ENCODE measurements around the gene PPFIA1. TPM values are rescaled to one million over a fixed set of nuclear protein-coding genes. Genes with fewer than 3 reads are reported as not detected.
A peak's percentile ranks its signal among the peaks of the same experiment; 100 is the strongest.

The PPFIA1 gene
- total RNA-seq, result 10 to 100 TPM; 18.8 to 79.7 (median 39.1) TPM

DNA sequence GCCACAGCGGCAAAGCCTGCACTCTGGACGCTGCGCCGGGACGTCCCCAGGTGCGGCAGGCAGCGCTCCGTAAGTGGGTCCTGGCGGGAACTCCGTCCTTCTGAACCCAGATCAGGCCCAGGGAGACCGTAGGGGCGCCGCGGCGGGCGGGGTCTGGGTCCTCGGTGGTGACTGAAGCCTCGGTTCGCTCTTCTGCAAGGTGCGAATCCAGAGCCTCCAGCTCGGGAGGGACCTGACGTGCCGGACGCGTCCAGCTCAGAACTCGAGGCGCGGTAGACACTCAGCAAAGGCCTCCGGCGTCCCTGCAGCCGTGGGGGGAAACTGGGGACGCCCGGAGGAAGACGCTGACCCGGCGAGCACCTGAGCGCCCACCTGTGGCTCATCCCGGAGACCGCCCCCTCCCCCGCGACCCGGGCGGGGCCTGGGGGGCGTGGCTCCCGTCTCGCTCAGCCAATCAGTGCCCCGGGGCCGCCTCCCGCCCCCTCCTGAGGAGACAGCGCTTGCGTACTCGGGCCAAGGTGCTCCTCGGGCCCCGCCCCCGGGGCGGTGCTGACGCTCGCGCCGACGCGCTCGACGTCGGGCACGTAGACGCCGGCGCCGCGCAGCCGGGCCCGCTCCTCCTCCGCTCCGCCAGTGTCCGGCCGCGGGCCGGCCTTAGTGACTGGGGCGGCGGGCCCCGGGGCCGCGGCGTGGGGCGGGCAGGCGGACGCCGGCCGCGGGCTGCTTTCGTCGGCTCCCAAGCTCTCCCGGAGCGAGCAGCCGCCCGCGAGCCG, at the start of gene PPFIA1:
TSS of gene PPFIA1 (plus strand) at position 587 of the 773 bp plus-strand sequence. CDS start 1,483 bp downstream, outside the sequence.
- TF ChIP-seq, protein P1, sequence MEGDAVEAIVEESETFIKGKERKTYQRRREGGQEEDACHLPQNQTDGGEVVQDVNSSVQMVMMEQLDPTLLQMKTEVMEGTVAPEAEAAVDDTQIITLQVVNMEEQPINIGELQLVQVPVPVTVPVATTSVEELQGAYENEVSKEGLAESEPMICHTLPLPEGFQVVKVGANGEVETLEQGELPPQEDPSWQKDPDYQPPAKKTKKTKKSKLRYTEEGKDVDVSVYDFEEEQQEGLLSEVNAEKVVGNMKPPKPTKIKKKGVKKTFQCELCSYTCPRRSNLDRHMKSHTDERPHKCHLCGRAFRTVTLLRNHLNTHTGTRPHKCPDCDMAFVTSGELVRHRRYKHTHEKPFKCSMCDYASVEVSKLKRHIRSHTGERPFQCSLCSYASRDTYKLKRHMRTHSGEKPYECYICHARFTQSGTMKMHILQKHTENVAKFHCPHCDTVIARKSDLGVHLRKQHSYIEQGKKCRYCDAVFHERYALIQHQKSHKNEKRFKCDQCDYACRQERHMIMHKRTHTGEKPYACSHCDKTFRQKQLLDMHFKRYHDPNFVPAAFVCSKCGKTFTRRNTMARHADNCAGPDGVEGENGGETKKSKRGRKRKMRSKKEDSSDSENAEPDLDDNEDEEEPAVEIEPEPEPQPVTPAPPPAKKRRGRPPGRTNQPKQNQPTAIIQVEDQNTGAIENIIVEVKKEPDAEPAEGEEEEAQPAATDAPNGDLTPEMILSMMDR (IDR thresholded peaks at IDR 0.05), result no peak
- TF ChIP-seq POLR2A (IDR thresholded peaks at IDR 0.05), result peak; percentile 96 to 97
- H3K9me3 ChIP-seq, result no peaks in the 10 kb centered on the region
- H3K27me3 ChIP-seq, result no peaks in the 10 kb centered on the region
- peak within 1 kb of the TSS; percentile 64 to 97 for H3K4me3 ChIP-seq
- no peaks in the 10 kb centered on the region for H3K36me3 ChIP-seq
- H3K4me1 ChIP-seq, result no peaks in the 10 kb centered on the region
- peak; percentile 94 to 95 for DNase-seq
- peak within 1 kb of the TSS; percentile 74 to 77 for H3K27ac ChIP-seq
- intact Hi-C loops (cut with DNase I; ENCODE audit: low total_unique reads), result no loop called here

DNA sequence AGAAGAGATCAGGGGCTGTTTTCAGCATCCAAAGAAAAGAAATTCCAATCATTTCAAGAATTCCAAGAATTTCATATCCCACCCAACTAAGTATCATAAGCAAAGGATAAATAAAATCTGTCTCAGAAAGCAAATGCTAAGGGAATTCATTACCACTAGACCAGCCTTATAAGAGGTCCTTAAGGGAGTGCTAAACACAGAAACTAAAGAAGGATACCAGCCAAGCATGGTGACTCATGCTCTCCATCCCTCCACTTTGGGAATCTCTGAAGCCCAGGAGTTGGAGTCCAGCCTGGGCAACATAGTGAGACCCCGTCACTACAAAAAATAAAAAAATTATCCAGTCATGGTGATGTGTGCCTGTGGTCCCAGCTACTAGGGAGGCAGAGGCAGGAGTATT, 49.6 kb upstream of the PPFIA1 start:
- Histone ChIP-seq H3K36me3 (no peaks in the 10 kb centered on the region), H3K4me1 (no peaks in the 10 kb centered on the region), H3K4me3 (no peak overlapping the region), H3K9me3 (no peaks in the 10 kb centered on the region), H3K27ac (no peak overlapping the region), H3K27me3 (no peaks in the 10 kb centered on the region)
- TF ChIP-seq POLR2A (IDR thresholded peaks at IDR 0.05), result no peak
- TF ChIP-seq, protein P1 (IDR thresholded peaks at IDR 0.05), result no peak
- no peak for DNase-seq
- intact Hi-C loops (cut with DNase I; ENCODE audit: low total_unique reads), result no loop called here

DNA sequence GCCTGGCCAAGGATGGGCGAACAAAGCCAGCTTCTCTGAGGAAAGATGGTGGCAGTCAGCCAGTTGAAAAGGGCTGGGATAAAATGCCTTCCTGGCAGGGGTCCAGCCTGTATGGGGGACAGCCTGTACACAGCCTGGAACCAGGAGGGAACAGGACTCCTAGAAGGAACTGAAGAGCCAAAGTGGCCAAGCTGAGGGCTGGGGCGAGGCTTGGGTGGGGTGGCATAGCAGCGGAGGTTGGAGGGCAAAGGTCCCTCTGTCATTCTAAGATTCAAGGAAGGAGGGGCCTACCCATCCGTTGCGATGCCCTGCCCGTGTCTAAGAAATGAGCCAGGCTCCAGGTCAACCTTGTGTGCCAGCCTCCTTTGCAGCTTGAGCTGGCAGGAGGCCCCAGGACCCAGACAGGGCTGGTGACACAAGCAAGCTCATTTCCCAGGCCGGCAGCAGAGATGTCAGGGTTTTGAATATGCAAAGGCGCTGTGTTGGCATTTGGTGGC, 44.8 kb upstream of the PPFIA1 start:
- H3K4me1 ChIP-seq, result no peaks in the 10 kb centered on the region
- H3K4me3 ChIP-seq, result no peak overlapping the region
- no peaks in the 10 kb centered on the region for H3K36me3 ChIP-seq
- H3K27me3 ChIP-seq, result no peaks in the 10 kb centered on the region
- intact Hi-C loops (cut with DNase I; ENCODE audit: low total_unique reads), result no loop called here
- H3K9me3 ChIP-seq, result no peaks in the 10 kb centered on the region
- no peak for DNase-seq
- H3K27ac ChIP-seq, result no peak overlapping the region
- TF ChIP-seq, protein P1 (IDR thresholded peaks at IDR 0.05), result no peak
- no peak for TF ChIP-seq POLR2A (IDR thresholded peaks at IDR 0.05)

DNA sequence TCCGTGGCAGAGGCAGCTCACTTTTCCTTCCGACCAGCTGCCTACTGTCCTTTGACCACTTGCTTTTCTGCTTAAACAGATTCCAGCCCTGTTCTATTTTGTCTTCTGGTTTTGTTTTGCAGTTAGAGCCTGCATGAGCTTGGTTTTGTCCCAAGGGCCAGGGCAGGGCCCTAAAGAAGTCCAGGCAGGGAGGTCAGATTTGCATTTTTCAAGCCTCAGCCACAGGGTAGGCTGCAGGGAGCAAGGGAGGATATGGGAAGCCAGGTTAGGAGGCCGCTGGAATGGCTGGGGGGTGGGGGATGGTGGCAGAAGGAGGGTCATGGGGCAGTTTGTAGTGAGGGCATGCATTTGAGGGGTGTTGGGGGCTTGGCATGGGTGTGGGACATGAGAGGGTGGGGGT, 44.3 kb upstream of the PPFIA1 start:
- Histone ChIP-seq H3K9me3 (no peaks in the 10 kb centered on the region), H3K4me1 (no peaks in the 10 kb centered on the region), H3K27ac (no peak overlapping the region), H3K36me3 (no peaks in the 10 kb centered on the region), H3K27me3 (no peaks in the 10 kb centered on the region), H3K4me3 (no peak overlapping the region)
- DNase-seq, result no peak
- no peak for TF ChIP-seq POLR2A (IDR thresholded peaks at IDR 0.05)
- TF ChIP-seq, protein P1 (IDR thresholded peaks at IDR 0.05), result no peak
- intact Hi-C loops (cut with DNase I; ENCODE audit: low total_unique reads), result no loop called here

DNA sequence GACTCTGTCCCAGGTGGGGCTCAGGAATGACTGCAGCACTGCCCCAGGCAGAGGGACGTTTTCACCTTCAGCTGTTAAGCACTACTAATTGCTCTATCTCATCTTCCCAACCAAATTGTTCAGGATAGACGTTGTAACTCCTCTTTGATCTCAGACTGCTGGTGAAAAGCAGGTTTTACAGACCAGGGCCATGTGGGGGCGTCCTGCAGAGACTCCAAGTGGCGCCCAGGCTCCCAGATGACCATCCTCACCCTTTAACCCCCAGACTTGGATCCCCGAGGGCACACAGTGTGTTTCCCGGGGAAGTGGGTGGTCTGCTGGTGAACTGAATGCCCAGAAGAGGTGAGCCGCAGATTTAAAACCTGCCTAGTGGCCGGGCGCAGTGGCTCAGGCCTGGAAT, 43.5 kb upstream of the PPFIA1 start:
- H3K27me3 ChIP-seq, result no peaks in the 10 kb centered on the region
- intact Hi-C loops (cut with DNase I; ENCODE audit: low total_unique reads), result no loop called here
- no peak for TF ChIP-seq POLR2A (IDR thresholded peaks at IDR 0.05)
- TF ChIP-seq, protein P1 (IDR thresholded peaks at IDR 0.05), result no peak
- H3K27ac ChIP-seq, result no peak overlapping the region
- no peaks in the 10 kb centered on the region for H3K9me3 ChIP-seq
- DNase-seq, result no peak
- H3K36me3 ChIP-seq, result no peaks in the 10 kb centered on the region
- H3K4me1 ChIP-seq, result no peaks in the 10 kb centered on the region
- H3K4me3 ChIP-seq, result no peak overlapping the region

Measured in uterus (tissue), 4 donors.